GM13976 (cell line): Measurements from ENCODE around the gene ZCRB1.
A peak's percentile ranks its signal among the peaks of the same experiment; 100 is the strongest.

ENCODE experiments used
- DNase-seq: peaks from one replicate; pipeline ENCODE4 v3.0.0; 2012; ENCODE audit warnings: low spot score
- CTCF ChIP-seq: IDR thresholded peaks from 2 replicates; pipeline ENCODE4 v1.5.1; 2012; ENCODE audit warnings: borderline replicate concordance, mild to moderate bottlenecking; ENCODE audit not compliant: insufficient read depth; ENCODE audit errors: extremely low read depth, missing control alignments, control extremely low read depth
- in situ Hi-C: fragments of 300-500 bp; cut with MboI; formaldehyde crosslinking; loops from one replicate; pipeline ENCODE4 v1.12.0; 2022; ENCODE audit warnings: low sequenced_read_pairs, mixed read lengths, inconsistent platforms; ENCODE audit not compliant: unreplicated experiment

Gene ZCRB1

GRCh38 chr12:42325653-42326474, at the start of gene ZCRB1, which contains the start of gene PPHLN1:
TSS of gene ZCRB1 (minus strand) at chr12:42326094. CDS start at chr12:42324102, 1,992 bp downstream.
TSS of gene PPHLN1 (plus strand) at chr12:42326167. CDS start at chr12:42335903, 9,736 bp downstream.
- peak; percentile 89 for DNase-seq
- no peak for TF ChIP-seq CTCF
- in situ Hi-C loops: loop anchor here (10.0 kb wide), 1 partner anchor 191 kb away; no protein-coding TSS in a partner anchor

- no peak for DNase-seq
- no peak for TF ChIP-seq CTCF
- in situ Hi-C loops: no loop called here
Measured at GRCh38 chr12:42373669-42374068, 47.8 kb upstream of the ZCRB1 start.

- in situ Hi-C loops: no loop called here
- TF ChIP-seq CTCF: peak; percentile 66
- DNase-seq: peak; percentile 56
Measured at GRCh38 chr12:42372154-42372791, 46.4 kb upstream of the ZCRB1 start.

- TF ChIP-seq CTCF: no peak
- in situ Hi-C loops: no loop called here
- DNase-seq: no peak
Measured at GRCh38 chr12:42370013-42370412, 44.1 kb upstream of the ZCRB1 start.

- in situ Hi-C loops: no loop called here
- no peak for TF ChIP-seq CTCF
- DNase-seq: no peak
Measured at GRCh38 chr12:42365486-42365885, 39.6 kb upstream of the ZCRB1 start.

GRCh38 chr12:42364692-42365091, 38.8 kb upstream of the ZCRB1 start:
- in situ Hi-C loops: no loop called here
- no peak for TF ChIP-seq CTCF
- no peak for DNase-seq
